ENCODE data around the gene ACD. TPM values are rescaled to one million over a fixed set of nuclear protein-coding genes. Genes with fewer than 3 reads are reported as not detected.

The ACD gene
- total and polyA plus RNA-seq, 9 of the 15 experiments (the other 6 are each of a cell fraction or from before 2014, with no cell fraction given), result 4.2 to 47.4 (median 19.2) TPM

GRCh38 chr16:67701420-67701819, 41.4 kb upstream of the ACD start (continued):
- TF ChIP-seq E2F8 (IDR thresholded peaks at IDR 0.05; ENCODE audit: low read depth, partially characterized antibody) (no peak), ZNF431 (CRISPR knock-in tag; IDR thresholded peaks at IDR 0.05) (no peak), ZNF133 (CRISPR knock-in tag; IDR thresholded peaks at IDR 0.05) (no peak), ZNF589 (CRISPR knock-in tag; IDR thresholded peaks at IDR 0.05; ENCODE audit: low read depth) (no peak), ZBTB34 (CRISPR knock-in tag; IDR thresholded peaks at IDR 0.05) (no peak), ZNF518B (CRISPR knock-in tag; IDR thresholded peaks at IDR 0.05) (no peak), FOXA3 (CRISPR knock-in tag; conservative IDR thresholded peaks at IDR 0.05 in 1 of 2, IDR thresholded peaks at IDR 0.05 in 1 of 2) (no peak), UBTF (IDR thresholded peaks at IDR 0.05; ENCODE audit: borderline replicate concordance in 1 of 2, low read depth in 2 of 2, low read length in 2 of 2) (no peak), KAT8 (IDR thresholded peaks at IDR 0.05; ENCODE audit: low read depth) (no peak), RBM34 (IDR thresholded peaks at IDR 0.05; ENCODE audit: borderline replicate concordance, insufficient read depth, low read length) (no peak), USF1 (CRISPR knock-in tag; IDR thresholded peaks at IDR 0.05) (no peak)

Measured in K562 (cell line).